HG03280 (cell line): ENCODE data around the gene HRH3.

Experiments
- ATAC-seq: cut with Tn5 transposase; IDR thresholded peaks from one replicate; pipeline ENCODE4 v1.9.1; 2021; ENCODE audit warnings: mild to moderate bottlenecking, moderate library complexity; ENCODE audit not compliant: unreplicated experiment

Gene HRH3

GRCh38 chr20:62181808-62182207, 38.3 kb downstream of the HRH3 start:
- ATAC-seq: no peak

DNA sequence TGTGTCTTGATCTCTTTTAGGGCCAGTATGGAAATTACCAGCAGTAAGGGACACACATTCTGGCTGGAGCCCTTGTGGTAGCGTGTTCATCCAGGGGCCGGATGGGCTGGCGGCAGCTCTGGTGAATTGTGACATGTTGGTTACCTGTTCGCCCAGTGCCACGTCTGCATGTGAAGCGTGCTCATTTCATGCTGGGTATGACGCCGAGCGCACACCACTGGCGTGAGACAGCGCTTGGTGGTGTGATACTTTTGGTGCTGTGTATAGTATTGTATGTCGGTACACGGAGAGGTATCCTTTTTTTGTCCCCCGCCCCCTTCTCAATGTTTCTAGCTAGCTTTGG, 40.9 kb downstream of the HRH3 start:
- ATAC-seq: no peak

DNA sequence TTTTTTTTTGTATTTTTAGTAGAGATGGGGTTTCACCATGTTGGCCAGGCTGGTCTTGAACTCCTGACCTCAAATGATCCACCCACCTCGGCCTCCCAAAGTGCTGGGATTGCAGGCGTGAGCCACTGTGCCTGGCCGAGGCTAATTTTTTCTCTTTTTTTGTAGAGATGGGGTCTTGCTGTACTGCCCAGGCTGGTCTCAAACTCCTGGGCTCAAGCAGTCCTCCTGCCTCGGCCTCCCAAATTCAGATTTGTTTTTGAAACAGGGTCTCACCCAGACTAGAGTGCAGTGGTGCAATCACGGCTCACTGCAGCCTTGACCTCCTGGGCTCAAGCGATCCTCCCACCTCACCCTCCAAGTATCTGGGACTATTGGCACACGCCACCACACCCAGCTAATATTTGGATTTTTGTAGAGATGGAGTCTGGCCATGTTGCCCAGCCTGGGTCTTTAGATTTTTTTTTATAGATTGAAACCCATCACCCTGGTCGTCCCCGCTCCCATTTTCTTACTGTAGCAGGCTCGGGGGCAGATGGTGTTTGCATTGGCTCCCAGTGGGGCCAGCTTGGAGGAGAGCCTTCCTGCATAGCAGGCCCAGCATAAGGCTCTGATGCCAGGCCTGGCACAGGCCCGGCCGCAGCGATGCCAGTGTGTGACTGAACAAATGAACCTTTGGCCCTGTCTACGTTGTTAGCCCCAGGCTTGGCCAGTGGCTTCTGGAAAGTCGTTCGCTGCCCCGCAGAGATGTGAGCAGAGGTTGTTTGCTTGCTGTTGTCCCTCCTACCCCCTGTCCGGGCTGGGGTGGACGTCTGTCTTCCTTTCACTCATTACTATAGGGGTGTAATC, 41.5 kb downstream of the HRH3 start:
- no peak for ATAC-seq

- no peak for ATAC-seq
Measured at GRCh38 chr20:62177307-62177706, 42.8 kb downstream of the HRH3 start.

DNA sequence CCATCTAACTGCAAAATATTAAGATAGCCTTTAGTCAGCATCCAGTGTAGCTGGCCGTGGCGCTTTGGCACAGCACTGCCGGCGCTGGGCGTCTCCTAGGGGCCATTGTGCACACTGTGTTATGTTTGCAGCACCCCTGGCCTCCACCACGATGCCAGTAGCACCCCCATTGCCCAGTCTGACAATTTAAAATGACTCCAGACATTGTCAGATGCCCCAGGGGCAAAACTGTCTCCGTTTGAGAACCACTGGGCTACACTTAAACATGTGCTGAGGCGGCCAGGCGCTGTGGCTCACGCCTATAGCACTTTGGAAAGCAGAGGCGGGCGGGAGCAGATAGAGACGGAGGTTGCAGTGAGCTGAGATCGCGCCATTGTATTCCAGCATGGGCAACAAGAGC, 43.2 kb downstream of the HRH3 start:
- no peak for ATAC-seq

GRCh38 chr20:62175711-62176110, 44.4 kb downstream of the HRH3 start:
- ATAC-seq: no peak

DNA sequence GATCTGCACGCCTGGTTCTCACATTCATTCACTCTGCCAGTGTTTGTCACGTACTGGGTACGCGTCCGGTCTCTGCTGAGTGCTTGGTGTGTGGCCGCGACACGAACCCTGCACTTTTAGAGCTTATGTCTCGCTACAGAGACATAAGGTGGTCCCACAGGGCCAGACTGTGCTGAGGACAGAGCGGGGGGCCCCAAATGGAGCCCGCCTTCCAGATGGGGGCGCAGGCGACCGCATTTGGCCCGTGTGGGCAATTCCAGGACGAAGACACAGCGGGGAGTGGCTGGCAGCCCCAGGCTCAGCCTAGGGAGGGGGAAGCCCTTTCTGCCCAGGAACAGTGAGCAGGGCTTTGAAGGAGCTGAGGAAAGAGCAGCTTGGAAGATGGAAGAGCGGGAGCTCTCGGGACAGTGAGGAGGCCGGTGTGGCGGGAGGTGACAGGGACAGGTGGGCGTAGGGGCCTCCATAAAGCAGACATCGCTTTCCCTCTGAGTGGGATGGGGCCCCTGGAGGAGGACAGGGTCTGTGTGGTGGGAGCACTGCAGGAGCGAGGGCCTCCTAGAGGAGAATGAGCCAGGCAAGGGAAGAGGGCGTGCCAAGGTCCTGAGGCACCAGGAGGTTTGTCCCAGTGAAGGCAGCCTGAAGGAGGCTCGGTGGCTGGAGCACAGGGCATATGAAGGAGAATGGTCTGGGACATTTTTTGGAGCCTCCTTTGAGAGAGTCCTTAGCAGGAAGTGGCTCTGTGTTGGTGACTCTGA, 45.0 kb downstream of the HRH3 start:
- no peak for ATAC-seq

GRCh38 chr20:62174021-62174804, 45.9 kb downstream of the HRH3 start:
- ATAC-seq: no peak

DNA sequence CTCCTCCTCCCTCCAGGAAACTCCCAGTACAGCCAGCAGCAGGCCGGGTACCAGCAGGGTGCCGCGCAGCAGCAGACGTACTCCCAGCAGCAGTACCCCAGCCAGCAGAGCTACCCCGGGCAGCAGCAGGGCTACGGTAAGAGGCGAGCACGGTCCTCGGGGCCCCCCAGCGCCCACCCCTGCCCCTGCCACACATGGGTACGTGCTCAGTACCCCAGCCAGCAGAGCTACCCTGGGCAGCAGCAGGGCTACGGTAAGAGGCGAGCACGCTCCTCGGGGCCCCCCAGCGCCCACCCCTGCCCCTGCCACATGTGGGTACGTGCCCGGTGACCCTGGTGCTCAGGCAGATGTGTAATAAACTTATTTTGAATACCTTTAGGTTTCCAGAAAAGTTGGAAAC, 47.4 kb downstream of the HRH3 start:
- no peak for ATAC-seq

- ATAC-seq: no peak
Measured at GRCh38 chr20:62171245-62171644, 48.8 kb downstream of the HRH3 start.

DNA sequence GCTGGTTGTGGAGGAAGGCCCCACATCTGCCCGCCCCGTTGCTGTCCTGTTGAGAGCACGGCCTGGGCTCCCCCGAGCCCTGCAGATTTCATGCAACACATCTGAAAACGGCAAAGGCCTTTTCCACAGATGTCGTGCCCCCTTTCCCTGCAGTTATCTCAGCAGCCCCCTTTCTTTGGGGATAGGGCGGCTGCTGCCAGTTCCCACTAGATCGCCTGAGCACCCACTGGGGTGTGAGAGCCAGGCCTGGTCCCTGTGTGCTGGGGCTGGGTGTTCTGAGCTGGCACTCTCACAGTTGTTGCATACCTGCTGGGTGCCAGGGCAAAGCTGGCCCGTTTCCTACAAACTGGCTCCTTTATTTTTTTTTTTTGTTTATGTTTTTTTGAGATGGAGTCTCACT, 49.5 kb downstream of the HRH3 start:
- no peak for ATAC-seq

DNA sequence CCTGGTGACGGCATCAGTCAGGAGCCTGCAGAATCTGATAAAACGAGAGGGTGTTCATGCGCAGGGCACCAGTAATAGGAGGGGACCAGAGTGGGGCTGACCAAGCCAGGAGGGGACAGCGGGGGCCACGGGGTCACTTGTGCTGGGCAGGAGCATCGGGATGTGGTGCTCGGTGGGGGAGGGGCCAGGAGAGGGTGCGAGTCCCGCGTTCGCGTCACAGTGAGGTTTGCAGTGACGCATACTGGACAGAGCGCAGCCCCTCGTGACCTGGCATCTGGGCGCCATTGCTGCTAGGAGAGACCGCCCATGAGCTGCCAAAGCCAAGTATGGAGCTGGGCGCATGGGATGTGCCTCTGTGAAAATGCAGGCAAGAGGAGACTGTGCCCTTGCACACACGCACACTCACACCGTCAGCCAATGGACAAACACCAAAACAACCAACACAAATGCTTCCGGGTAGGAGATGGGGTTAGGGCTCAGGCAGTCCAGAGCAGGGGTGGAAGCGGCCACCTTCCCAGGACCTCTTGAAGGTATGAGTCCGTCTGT, 51.1 kb downstream of the HRH3 start:
- ATAC-seq: no peak

- no peak for ATAC-seq
Measured at GRCh38 chr20:62168061-62168460, 52.0 kb downstream of the HRH3 start.

DNA sequence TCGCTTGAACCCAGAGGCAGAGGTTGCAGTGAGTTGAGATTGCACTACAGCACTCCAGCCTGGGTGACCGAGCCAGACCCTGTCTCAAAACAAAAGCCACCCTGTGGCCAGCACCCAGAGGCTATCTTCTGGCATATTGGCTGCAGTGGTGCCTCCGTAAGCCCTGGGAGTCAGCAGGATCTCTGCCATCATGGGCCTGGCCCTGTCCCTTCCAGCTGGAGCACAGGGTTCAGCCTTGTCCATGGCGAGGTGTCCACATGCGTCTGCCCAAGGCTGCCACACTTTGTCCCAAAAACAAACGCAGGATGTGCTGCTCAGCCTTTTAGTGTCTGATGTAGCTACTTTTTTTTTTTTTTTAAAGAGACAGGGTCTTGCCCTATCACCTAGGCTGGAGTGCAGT, 52.6 kb downstream of the HRH3 start:
- ATAC-seq: no peak

DNA sequence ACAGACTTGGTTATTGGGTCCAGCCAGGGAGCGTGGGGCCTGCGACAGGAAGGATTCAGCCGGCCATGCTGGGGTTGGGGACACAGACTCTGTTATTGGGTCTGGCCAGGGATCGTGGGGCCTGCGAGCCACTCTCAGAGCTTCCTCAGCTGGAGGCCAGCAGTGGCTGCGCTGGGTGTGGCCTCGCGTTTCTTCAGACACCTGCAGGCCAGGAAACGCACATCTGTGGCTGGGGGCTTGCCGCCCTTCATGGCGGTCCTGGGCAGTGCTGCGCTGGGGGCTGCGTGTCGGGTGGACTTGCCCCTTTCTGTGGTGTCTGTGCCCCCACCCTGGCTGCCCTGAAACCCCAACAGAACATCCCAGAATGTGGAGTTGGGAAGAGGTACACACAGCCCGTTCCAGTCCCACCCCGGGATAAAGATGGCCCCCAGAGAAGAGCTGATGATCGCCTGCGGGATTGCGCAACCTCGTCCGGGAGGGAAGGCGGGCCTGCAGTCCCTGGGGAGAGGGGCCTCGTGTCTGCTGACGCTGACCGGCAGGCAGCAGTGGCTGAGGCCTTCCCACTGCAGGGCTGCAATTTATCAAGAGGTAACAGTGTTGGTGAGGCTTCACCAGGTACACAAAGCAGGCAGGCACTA, 54.2 kb downstream of the HRH3 start:
- ATAC-seq: no peak
